Posterior cingulate gyrus (tissue), 11 donors: ENCODE measurements around the gene SERF1A.
"Not testable (repeated sequence)": the region's sequence is repeated elsewhere in the genome, so short reads cannot be mapped to it uniquely, and the experiment has no call there.

ENCODE experiments used
- DNase-seq, 10 donors: peaks; one replicate each; pipeline versions ENCODE4 v3.0.0 to v3.0.0-alpha.2; 2020 to 2021; ENCODE audit warnings: mixed read lengths in 3 of 10
- intact Hi-C: fragments of 100-400 bp; cut with DNase I; formaldehyde crosslinking; loops from one replicate; pipeline ENCODE4 v1.15.1; 2023

The SERF1A gene

DNA sequence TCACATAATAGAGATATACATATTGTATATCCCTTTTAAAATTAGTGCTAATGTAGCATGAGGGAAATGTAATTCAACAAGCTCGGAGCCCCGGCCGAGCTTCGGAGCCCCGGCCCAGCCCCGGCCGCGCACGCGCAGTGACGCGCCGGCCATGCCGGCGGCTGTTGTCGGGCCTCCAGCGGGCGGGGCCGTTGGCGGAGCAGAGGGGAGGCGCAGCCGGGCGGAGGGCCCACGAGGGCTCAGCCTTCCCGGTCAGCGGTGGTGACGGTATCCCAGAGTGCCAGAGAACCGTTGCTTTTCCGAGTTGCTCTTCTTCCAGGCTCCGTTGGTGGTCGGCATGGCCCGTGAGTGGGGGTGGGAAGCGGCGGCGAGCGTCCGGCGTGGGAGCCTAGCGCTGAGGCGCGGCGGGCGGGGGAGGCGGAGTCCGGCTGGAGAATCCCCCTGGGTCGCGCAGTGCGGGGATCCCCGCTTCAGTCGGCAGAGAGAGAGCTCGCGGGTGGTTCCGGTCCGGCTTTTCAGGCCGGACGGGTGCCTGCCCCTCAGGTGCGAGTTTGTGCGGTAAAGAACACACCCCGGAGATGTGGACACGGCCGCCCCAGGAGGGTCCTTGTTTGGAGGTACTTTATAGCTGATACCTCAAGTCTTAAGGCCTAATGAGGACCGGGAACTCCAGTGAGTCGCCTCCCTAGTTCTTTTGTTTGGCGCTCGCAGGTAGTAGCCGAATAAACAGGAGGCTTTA, at the start of gene SERF1A:
TSS of gene SERF1A (plus strand) at position 137 of the 739 bp plus-strand sequence. CDS start at position 338, 201 bp downstream.
- DNase-seq, intact Hi-C loops: not testable (repeated sequence)

DNA sequence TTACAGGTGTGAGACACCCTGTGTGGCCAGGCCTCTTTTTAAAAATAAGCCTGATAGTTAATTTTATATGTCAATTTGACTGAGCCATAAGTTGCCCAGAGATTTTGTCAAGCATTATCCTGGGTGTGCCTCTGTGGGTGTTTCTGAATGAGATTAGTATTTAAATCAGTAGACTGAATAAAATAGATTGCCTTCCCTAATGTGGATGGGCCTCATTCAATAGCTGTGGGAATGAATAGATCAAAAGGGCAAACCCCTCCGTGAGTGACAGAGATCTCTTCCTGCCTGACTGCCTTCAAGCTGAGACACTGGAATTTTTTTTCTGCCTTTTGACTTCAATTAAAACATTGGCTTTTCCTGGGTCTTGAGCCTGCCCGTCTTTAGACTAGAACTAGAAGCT, 33.7 kb upstream of the SERF1A start:
- DNase-seq, intact Hi-C loops: not testable (repeated sequence)

- intact Hi-C loops, result not testable (repeated sequence)
Measured at GRCh38 chr5:70870626-70871025, 29.8 kb upstream of the SERF1A start.

GRCh38 chr5:70896076-70896475, 4.4 kb upstream of the SERF1A start:
- intact Hi-C loops, DNase-seq: not testable (repeated sequence)

More at GRCh38 chr5:70870626-70871025, 29.8 kb upstream of the SERF1A start:
- not testable (repeated sequence) for DNase-seq

GRCh38 chr5:70901272-70901571, 753 bp downstream of the SERF1A start:
- DNase-seq, intact Hi-C loops: not testable (repeated sequence)

- intact Hi-C loops, DNase-seq: not testable (repeated sequence)
Measured at GRCh38 chr5:70906624-70907023, 6.2 kb downstream of the SERF1A start.

DNA sequence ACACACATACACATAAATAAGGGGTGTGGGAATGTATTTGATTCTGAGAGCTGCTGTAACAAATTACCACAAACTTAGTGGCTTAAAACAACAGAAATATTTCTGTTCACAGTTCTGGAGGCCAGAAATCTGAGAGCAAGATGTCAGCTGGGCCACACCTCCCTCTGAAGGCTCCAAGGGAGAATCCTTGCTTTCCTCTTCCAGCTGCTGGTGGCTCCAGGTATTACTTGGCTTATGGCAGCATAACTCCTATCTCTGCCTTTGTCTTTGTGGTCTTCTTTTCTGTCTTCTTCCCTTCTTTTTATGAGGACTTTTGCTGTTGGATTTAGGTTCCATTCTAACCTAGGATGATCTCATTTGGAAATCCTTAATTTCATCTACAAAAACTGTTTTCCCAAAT, 16.4 kb downstream of the SERF1A start:
- intact Hi-C loops, DNase-seq: not testable (repeated sequence)

- intact Hi-C loops, DNase-seq: not testable (repeated sequence)
Measured at GRCh38 chr5:70925211-70925562, 24.7 kb downstream of the SERF1A start.

DNA sequence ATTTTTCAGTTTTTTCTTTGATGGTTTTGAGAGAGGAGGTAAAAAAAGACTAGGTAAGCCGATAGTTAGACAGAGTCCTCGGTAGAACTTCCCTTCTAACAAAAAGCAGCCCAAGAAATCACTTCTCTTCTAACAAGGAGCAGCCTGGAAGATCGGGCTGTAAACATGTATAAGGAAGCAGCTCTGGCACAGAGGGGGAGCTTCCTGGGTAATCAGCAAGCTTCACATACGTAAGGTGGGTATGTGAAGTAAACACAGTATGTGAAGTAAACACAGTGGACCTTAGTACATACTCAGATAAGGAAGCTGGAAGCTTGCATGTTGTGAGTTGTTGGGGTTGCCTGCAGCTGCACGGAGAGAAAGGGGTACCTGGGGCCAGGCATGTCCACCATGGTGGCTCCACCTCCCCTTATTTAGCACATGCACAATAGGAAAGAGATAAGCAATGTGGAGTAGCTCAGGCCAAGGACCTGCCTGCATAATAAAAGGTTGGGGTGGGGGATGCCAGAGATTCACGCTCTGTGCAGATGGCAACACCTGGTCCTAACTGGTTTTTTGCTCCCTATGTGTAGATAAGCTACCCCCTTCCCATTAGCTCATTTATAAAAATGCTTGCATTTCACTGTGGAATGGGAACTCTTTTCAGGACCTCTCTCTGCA, 31.4 kb downstream of the SERF1A start:
- intact Hi-C loops, DNase-seq: not testable (repeated sequence)

GRCh38 chr5:70932560-70932959, 32.1 kb downstream of the SERF1A start:
- DNase-seq, intact Hi-C loops: not testable (repeated sequence)

DNA sequence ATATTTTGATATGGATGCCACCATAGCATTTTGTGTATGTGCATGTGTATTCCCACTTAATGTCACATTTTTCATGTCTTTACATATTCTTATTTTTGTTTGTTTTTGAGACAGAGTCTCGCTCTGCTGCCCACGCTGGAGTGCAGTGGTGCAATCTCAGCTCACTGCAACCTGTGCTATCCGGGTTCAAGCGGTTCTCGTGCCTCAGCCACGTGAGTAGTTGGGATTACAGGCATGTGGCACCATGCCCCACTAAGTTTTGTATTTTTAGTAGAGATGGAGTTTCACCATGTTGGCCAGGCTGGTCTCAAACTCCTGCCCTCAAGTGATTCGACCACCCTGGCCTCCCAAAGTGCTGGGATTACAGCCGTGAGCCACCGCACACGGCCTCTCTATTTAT, 52.6 kb downstream of the SERF1A start:
- DNase-seq, intact Hi-C loops: not testable (repeated sequence)
